Glutamatergic neuron (in vitro differentiated cells): ENCODE measurements around the gene EDN1. TPM values are rescaled to one million over a fixed set of nuclear protein-coding genes. Genes with fewer than 3 reads are reported as not detected.

Experiments
- DNase-seq: peaks from one replicate; pipeline ENCODE4 v3.0.0; 2022
- H3K27ac Mint-ChIP-seq: one replicate; pipeline ENCODE4 v1.8.0; 2020; ENCODE audit warnings: mild to moderate bottlenecking, mixed read lengths, inconsistent platforms; ENCODE audit not compliant: unreplicated experiment
- H3K27me3 Mint-ChIP-seq: one replicate; pipeline ENCODE4 v1.8.0; 2020; ENCODE audit warnings: mild to moderate bottlenecking, moderate library complexity, mixed read lengths, inconsistent platforms; ENCODE audit not compliant: unreplicated experiment
- H3K36me3 Mint-ChIP-seq: one replicate; pipeline ENCODE4 v1.8.0; 2020; ENCODE audit warnings: mild to moderate bottlenecking, mixed read lengths, inconsistent platforms; ENCODE audit not compliant: unreplicated experiment
- H3K4me1 Mint-ChIP-seq: one replicate; pipeline ENCODE4 v1.8.0; 2020; ENCODE audit warnings: mild to moderate bottlenecking, low read depth, mixed read lengths, inconsistent platforms; ENCODE audit not compliant: unreplicated experiment
- H3K4me3 Mint-ChIP-seq: one replicate; pipeline ENCODE4 v1.8.0; 2020; ENCODE audit warnings: mild to moderate bottlenecking, mixed read lengths, inconsistent platforms; ENCODE audit not compliant: unreplicated experiment
- H3K9me3 Mint-ChIP-seq: one replicate; pipeline ENCODE4 v1.8.0; 2020; ENCODE audit warnings: mild to moderate bottlenecking, moderate library complexity, mixed read lengths, inconsistent platforms; ENCODE audit not compliant: unreplicated experiment
- long read RNA-seq: library from polyadenylated mRNA; unstranded; transcript quantifications from one replicate; pipeline ENCODE4 v2.0.0, GENCODE V29; 2020; ENCODE audit not compliant: unreplicated experiment
- total RNA-seq: library from RNA; stranded (reverse); fragmentation: NEBNext Ultra II Directional; extraction: Animal tissue kit (Norgen Biotek cat#: 25700); gene quantifications from one replicate; pipeline ENCODE4 v1.2.1, GENCODE V29; 2021; ENCODE audit not compliant: unreplicated experiment
- TF ChIP-seq, protein P1 (sequence below): fragments of 200-600 bp; sonication (generic); IDR thresholded peaks from one replicate; pipeline ENCODE4 v1.5.0; 2021; ENCODE audit not compliant: partially characterized antibody, unreplicated experiment

EDN1 gene
- 0.54 TPM for total RNA-seq
- long read RNA-seq = 0 reads

DNA sequence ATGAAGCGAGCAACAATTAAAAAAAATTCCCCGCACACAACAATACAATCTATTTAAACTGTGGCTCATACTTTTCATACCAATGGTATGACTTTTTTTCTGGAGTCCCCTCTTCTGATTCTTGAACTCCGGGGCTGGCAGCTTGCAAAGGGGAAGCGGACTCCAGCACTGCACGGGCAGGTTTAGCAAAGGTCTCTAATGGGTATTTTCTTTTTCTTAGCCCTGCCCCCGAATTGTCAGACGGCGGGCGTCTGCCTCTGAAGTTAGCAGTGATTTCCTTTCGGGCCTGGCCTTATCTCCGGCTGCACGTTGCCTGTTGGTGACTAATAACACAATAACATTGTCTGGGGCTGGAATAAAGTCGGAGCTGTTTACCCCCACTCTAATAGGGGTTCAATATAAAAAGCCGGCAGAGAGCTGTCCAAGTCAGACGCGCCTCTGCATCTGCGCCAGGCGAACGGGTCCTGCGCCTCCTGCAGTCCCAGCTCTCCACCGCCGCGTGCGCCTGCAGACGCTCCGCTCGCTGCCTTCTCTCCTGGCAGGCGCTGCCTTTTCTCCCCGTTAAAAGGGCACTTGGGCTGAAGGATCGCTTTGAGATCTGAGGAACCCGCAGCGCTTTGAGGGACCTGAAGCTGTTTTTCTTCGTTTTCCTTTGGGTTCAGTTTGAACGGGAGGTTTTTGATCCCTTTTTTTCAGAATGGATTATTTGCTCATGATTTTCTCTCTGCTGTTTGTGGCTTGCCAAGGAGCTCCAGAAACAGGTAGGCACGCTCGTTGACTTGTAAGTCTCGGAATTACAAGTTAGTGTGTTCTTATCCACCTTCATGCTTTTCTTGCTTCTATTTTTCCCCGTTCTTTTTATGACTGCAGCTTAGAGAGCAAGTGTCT is at the start of gene EDN1:
Gene EDN1, plus strand, starts transcription at position 429 of the 888 bp plus-strand sequence. Its CDS starts 269 bp downstream, at position 698.
- TF ChIP-seq, protein P1, sequence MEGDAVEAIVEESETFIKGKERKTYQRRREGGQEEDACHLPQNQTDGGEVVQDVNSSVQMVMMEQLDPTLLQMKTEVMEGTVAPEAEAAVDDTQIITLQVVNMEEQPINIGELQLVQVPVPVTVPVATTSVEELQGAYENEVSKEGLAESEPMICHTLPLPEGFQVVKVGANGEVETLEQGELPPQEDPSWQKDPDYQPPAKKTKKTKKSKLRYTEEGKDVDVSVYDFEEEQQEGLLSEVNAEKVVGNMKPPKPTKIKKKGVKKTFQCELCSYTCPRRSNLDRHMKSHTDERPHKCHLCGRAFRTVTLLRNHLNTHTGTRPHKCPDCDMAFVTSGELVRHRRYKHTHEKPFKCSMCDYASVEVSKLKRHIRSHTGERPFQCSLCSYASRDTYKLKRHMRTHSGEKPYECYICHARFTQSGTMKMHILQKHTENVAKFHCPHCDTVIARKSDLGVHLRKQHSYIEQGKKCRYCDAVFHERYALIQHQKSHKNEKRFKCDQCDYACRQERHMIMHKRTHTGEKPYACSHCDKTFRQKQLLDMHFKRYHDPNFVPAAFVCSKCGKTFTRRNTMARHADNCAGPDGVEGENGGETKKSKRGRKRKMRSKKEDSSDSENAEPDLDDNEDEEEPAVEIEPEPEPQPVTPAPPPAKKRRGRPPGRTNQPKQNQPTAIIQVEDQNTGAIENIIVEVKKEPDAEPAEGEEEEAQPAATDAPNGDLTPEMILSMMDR = peak; percentile 14
- Mint-ChIP-seq H3K4me1 (peaks cover 12% of the 10 kb centered on the region), H3K27ac (no peak within 1 kb of the TSS), H3K27me3 (peaks cover 6% of the 10 kb centered on the region), H3K9me3 (peaks cover 5% of the 10 kb centered on the region), H3K36me3 (no peaks in the 10 kb centered on the region), H3K4me3 (peak within 1 kb of the TSS; percentile 92)
- DNase-seq = peak; percentile 86

DNA sequence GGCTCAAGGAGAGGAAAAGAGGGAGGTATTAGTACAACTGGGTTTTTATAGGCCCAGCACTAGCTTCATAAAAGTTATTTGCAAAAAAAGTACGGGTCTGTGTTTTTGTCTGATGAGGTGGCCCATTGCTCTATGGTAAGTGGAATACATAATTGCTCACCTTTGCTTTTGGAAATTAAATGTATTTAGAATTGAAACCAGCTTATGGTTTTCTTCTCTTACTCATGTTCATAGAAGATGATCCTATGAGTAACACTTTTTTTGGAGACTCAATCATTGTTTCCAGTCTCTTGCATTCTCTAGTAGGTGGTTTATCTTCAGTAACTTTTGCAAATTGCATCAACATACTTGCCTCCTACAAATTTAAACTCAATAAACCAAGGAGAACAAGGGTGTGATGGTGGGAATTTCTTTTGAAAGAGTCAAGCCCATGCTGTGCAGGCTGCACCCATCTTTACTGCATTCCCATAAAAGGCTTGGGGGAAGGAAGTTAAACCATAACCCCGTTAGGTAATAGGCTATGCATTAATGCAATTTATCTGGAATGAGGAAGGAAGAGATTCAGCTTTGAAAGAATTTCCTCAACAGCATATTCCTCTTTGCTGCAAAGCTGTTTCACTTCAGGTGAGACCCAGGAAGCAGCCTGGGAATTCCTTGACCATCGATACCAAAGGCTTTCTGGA is 48.5 kb upstream of the EDN1 start:
- Mint-ChIP-seq H3K4me3 (no peak overlapping the region), H3K9me3 (no peaks in the 10 kb centered on the region), H3K4me1 (no peaks in the 10 kb centered on the region), H3K27me3 (peaks cover 2% of the 10 kb centered on the region), H3K36me3 (no peaks in the 10 kb centered on the region), H3K27ac (no peak overlapping the region)
- TF ChIP-seq, protein P1 = no peak
- DNase-seq = no peak

DNA sequence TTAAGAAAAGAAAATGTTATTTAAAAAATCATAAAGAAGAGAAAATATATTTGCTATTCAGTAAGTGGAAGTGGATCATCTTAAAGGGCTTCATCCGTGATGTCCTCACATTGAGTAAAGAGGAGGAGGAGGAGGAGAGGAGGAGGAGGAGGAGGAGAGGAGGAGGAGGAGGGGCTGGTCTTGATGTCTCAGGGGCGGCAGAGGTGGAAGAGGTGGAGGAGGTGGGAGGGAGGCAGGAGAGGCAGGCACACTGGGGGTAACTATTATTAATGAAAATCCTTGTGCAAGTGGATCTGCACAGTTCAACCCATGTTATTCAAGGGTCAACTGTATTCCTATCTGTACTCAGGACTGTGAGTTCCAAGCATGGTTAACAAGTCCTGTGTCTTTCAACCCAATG is 47.0 kb upstream of the EDN1 start:
- H3K9me3 Mint-ChIP-seq = no peaks in the 10 kb centered on the region
- H3K27ac Mint-ChIP-seq = no peak overlapping the region
- H3K4me3 Mint-ChIP-seq = no peak overlapping the region
- H3K27me3 Mint-ChIP-seq = peaks cover under 1% of the 10 kb centered on the region
- no peak for DNase-seq
- no peaks in the 10 kb centered on the region for H3K4me1 Mint-ChIP-seq
- TF ChIP-seq, protein P1 = no peak
- H3K36me3 Mint-ChIP-seq = no peaks in the 10 kb centered on the region

DNA sequence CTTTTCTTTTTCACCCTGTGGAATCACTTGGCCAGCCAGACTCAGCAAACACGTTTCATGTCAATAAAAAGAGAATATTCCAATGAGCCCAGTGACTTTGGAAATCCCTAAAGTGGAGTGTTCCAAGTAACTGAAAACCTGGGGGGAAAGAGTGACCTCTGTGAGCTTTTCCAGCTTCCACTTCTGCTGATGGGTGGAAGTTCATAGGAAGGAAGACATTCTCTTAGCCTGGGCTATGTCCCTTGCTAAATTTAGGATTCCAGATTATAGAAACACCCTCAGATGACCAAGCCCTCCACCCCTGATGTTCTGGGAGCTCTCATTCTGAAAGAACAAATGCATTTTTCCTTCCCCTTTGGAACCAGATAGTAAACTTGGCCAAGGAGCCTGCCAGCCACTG is 44.8 kb upstream of the EDN1 start:
- Mint-ChIP-seq H3K36me3 (no peaks in the 10 kb centered on the region), H3K4me3 (no peak overlapping the region), H3K4me1 (no peaks in the 10 kb centered on the region), H3K9me3 (no peaks in the 10 kb centered on the region), H3K27ac (no peak overlapping the region), H3K27me3 (no peaks in the 10 kb centered on the region)
- no peak for DNase-seq
- TF ChIP-seq, protein P1 = no peak
